ENCODE measurements around the gene SLC37A1.

The SLC37A1 gene

DNA sequence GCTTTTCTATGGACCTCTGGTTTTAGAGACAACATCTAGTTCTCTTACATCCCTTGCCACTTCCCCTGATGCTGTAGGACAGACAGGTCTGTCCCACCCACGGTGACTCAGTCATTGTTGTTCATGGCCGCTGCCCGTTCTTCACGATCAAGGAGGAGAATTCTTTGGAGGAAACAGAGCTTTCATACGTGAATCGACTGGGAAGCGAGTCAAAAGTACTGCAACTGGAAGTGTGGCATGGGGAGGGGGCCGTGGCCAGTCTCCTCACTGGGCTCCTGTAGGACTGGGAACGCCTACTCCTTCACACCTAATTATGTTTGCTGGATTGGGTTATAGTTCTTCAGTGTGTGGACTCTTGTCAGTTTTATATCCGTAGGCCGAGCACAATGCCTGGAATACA is 4.4 kb upstream of the SLC37A1 start:
- no peak for DNase-seq

DNA sequence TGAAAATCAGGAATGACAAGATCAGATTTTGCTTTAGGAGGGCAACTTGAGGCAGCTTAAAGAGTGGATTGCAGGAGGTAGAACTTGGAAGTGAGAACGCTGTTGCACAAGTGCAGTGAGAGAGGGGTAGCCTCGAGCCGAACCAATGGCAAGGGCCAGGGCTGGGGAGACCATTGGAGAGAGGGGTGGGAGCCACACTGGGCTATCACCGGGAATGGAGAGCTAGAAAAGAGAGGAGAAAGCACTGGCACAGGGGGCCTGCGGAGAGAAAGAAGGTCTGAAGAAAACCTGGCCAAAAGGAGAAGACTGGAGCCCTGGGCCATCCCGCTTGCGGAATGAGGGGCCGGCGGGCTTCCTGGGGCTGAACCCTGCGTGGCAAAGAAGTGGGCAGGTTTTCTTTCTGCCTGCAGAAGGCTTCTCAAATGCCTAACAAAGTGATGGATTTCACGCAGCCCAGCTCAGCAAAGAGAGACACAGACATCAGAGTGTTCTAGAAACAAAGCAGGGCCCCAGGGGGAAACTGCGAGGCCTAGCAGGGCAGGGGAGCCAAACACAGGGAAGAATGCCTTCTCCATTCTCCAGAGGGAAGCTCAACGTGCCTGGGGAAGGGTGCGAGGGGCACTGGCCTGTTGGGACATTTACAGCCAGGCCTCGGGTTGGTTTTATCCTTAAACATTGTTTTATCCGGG is 1.2 kb upstream of the SLC37A1 start:
- DNase-seq, result no peak

DNA sequence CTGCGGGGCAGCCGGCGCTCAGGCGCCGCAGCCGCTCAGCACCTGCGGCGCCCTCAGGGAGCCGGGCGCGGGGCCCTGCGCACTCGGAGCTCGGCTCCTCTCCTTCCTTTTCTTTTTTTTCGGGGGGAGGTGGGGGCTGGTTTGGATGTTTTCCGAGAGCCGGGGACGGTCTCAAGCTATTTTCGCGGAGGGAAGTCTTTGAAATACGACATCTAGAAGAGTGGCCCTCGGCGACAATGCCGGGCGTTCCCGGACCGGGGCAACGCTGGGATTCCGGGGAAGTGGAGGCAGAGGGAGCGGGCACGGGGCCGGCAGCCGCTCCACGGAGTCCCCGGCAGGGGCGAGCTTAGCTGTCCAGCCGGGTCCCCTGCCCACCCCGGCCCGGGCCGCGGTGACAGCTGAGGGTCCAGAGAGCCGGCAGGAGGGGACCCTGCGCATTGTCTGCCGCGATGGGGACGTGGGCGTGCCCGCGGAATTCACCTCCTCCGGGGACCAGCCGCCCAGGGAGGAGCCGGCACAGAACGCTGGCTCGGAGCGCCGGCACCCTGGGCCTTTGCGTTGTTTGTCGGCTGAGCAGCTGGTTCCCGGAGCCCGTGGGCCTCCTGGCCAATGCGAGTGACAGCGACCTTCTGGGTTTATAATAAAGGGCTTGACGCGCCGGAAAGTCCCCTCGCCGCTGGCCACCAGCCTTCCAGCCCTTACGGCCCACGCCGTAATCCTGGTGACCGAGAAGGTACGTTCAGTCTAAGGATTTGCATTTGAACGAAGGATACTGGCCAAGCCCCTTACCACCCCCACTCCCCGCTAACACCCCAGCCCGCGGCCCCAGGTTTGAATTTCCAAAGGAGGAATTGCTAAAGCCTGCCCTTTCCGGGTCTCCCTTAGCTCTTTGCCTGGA is 582 bp downstream of the SLC37A1 start:
- no peak for DNase-seq

DNA sequence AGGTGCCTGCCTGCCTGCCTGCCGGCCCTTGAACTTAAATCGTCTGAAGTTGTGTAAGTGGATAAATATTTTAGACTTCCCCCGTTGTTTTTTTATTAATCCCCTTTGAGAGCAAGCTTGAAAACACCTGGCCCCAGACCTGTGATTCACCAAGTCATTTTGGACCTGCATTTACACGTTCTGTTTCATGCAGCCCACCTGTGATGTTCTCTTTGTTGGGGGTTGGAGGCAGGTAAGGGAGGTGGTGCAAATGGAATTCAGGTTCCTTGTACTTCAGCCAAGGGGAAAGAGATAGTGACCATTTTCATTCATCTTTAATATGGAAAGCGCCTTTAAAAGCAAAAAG is 1.2 kb downstream of the SLC37A1 start:
- DNase-seq, result no peak

DNA sequence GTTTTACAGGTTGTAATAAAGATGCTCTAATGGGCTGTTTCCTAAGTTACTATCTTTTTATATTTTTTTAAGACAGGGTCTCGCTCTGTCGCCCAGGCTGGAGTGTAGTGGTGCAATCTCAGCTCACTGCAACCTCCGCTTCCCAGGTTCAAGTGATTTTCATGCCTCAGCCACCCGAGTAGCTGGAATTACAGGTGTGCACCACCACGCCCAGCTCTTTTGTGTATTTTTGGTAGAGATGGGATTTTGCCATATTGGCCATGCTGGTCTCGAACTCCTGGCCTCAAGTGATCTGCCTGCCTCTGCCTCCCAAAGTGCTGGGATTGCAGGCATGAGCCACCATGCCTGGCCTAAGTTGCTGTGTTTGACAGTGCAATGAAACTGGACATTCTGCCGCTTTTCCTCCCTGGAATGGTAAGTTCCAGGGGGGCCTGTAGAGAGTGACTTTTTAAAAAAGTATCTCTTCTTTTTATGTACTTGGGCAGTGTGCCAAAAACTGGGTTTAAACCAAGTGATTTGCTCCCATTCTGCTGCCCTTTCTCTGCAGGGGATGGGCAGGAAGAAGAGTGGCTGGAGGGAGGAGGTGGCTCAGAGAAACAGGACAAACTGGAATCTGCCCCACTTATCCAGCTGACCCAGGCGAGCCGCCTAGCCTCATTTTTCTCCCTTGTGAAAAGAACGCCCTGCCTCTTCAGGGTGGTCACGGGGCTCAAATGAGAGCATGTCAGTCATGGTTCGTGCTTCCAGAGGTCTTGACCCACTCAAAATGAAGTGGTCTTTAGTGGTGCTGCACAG is 2.3 kb downstream of the SLC37A1 start:
- DNase-seq, result no peak

DNA sequence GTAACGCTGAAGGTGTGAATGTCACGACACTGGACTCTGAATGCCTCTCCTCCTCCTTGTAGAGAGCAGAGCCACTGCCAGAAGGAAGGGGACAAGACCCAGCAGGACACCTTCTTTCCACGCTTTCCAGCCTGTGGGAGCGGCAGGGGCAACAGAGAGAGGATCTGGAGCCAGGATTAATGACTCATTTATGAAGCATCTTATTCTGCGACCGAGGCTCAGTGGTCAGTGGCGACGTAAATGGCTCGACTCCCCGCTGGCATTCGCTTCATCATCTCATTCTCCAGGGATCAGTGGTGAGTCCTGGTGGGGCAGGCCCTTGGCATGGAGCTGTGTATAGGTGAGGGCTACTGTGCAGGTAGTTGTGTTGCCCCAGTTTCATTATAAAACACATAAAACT is 4.6 kb downstream of the SLC37A1 start:
- no peak for DNase-seq

DNA sequence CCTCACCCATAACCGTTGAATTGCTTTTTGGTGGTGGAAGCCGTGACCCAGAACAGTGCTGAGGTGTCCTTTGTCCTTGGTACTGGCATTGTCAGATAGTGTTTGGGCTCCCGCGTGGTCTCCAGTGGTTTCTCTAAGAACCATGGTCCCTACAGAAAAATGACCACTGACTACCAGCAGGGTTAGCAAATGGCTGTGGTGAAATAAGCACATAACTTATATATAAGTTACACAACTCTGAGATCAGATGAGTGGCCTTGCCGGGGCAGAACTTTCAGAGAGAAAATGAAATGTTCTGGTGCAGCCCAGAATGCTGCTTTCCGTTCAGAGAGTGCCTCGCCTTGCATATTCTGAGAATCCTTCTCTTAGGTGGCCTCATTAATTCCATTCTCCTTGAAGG is 5.0 kb downstream of the SLC37A1 start:
- DNase-seq, result no peak

DNA sequence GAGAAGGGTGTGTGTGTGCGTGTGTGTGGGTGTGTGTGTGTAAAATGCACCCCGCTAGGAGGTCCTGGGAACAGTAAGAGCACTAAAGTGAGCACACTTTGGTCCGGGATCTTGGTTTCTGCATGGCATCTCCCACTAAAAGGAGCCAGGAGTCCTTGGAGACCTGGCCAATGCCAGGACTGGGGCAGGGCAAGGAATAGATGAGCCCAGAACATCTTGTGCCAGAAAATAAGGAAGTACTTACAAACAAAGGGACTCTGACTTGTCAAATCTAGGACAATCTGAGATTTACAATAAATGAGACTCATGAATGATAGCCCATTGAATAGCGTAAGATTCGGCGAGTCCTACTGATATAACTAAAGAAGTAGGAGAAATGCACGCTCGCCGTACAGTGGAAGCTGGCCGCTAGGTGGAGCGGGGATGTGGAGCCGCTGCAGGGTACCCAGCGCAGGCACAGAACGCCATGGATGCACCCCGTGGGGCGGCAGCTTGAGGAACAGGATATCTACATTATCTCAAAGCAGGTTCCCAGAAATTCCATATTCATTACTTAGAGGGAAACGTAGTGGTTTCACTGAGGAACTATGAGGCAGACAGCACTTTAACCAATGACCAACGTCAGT is 7.1 kb downstream of the SLC37A1 start:
- no peak for DNase-seq

DNA sequence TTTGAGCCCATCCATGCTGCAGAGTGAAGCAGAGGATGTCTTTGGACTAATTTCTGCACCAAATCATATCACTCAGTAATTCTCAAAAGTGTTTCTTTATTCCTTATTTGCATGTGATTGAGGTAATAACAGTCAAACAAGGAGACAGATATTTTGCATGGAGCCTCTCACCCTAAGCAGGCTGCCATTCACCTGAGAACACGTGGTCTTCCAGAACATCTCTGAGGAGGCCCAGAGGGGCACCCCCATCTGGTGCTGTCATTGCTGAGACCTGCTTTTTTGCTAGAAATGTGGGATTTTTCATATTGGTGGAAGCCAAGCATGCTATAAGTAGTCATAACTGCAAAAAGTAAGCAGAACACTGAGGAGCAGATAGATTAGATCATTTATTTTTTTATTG is 7.7 kb downstream of the SLC37A1 start:
- DNase-seq, result no peak

DNA sequence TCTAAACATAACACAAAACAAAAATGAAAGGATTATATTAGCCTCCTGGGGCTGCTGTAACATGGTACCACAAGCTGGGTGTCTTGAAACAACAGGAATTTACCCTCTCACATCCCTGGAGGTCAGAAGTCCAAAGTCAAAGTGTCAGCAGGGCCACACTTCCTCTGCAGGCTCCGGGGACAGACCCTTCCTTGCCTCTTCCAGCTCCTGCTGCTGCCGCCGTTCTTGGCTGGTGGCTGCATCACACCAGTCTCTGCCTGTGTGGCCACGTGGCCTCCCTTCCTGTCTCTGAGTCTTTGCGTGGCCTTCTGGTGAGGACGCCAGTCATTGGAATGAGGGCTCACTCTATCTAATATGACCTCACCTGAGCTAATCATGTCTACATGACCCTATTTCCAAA is 8.2 kb downstream of the SLC37A1 start:
- DNase-seq, result no peak

DNA sequence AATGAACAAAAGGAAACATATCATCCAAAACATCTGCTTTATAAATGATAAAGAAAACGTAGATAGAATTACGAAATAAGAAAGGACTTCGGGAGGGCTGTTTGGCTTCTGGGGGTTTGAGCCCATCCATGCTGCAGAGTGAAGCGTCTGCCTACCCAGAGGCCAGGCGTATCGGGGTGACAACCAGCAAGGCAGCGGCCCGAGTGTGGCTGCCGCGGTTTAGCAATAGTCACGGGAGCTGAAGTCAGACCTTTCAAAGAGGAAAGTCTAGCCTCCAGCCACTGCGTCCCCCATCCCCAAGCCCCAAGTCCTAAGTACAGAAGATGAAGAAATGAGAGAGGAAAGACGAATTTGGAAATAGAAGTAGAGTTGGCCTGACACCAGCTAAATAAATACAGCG is 8.6 kb downstream of the SLC37A1 start:
- DNase-seq, result no peak

DNA sequence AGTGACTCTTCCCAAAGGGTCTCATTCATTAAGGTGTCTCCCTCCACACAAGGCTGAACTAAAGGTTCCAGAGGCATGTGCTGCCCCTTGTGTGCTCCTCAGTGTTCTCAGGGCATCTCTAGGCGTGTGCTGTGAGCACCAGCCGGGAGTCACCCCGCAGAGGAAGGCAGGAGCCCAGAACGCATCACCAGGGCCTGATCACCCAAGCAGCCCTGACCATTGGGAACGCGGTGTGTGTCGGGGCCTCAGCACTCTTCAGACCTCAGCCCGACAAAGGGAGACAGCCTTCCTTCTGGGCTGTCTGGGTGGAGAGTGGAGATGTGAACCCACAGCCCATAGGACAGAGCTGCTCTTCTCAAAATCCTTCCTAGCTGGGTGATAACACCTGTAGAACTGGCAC is 9.1 kb downstream of the SLC37A1 start:
- no peak for DNase-seq

DNA sequence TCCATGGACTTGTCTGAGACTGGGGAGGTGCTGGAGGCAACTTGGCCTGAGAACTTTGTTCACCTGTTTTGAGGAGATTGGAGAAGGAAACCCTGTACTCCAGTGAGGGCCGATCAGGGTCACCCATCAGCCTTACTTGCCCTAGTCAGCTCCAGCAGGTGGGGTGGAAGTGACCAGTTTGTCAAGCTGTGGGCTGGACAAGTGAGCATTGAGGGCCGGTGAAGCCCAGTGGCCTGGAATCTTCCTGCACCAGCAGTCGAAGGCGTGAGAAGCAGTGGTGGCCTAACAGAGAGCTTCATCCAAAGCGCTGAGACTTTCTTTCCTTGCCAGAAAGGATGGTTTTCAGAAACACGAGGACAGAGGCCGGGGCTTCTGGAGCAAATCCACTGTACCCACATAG is 9.6 kb downstream of the SLC37A1 start:
- no peak for DNase-seq

DNA sequence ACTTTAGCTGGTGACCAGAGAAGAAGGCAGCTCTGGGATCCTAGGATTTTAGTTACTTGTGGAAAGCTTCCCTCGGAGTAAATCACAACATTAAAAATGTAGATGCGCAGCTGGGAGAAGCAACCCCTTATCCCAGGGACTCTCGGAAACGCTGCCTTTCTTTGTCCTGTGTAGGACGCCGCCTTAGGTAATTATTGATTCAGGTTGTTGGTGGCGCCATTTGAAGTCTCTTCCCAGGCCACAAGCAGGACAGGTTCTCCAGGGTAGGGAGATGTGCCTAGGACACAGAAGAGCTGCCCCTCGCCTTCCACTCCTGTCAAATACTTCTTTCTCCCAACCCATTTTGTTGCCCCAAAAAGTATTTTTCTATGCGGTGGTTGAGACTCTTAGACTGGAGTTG is 10.3 kb downstream of the SLC37A1 start:
- DNase-seq, result no peak

DNA sequence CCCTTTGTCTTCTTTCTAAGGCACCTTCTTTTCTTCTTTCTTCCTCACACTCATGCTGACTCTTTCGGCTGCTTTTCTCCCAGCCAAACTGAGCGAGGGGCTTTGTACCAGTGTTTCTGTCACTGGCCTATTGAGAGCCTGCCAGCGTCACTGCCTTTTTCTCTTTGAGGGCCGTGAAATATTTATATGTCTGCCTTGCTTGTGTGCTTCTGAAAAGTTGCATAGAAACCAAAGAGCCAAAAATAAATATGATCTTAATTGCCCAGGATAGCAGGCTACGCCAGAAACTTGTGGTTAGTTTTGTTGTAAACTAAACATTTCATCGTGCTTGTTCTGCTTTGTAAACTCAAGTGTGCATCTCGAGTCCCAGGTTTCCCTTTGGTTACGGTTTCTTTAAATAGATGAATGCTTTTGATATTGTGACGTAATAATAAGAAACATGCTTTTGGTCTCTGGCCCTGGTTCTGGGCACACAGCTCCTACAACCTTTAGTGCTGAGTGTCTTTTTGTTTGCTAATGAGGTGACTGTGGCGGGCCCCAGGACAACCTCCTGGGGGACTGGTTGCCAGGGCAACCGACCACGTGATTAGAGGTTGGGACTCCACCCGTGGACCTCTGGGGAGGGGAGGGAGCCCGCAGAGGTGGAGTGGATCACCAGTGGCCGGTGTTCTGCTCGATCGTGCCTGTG is 10.8 kb downstream of the SLC37A1 start:
- DNase-seq, result peak; percentile 58

DNA sequence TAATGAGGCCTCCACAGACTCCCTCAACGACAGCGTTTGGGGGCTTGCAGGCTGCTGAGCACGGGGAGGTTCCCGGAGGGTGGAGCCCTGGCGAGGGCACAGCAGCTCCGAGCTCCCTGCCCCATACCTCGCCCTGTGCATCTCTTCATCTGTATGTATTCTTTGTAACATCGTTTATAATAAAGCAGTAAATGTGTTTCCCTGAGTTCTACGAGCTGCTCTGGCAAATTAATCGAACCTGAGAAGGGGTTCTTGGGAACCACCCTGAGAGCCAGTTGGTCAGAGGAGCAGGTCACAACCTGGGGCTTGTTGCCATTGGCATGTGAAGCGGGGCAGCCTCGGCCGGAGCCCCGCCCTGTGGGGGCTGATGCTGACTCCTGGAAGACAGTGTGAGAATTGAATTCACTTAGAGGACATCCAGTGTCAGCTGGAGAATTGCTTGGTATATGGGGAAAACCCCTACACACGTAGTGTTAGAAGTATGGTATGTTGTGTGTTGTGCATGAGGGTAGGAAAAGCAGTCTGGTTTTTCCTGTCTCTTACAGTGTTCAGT is 11.5 kb downstream of the SLC37A1 start:
- no peak for DNase-seq

DNA sequence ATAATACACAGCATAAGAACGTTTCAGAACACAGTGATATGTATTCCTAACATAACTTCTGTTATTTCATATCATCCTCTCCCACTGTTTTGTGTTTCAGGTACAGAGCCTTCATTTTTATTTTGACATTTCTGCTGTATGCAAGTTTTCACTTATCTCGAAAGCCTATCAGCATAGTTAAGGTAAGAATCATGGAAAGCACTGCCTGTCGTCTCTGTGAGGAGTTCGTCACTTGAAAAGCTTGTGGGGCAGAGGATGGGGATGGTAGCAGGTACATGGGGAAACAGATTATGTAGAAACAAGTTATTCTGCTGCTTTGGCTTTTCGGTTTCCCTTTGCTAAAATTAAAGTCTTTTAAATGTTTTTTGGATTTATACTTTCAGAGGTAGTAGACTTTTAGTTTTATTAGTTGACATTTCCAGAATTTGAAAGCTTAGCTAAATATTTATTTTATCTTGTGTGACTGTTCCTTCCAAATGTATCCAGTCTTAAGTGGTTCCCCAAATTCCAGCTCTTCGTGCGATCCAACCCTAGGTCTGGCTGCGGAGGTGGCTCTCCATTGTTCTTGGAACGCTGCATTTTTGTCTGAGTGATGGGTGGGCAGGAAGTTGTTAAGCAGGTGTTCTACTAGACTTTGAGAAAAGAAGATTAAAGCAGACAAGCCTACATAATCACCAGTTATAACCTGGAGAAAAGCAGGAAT is 12.2 kb downstream of the SLC37A1 start:
- DNase-seq, result no peak

DNA sequence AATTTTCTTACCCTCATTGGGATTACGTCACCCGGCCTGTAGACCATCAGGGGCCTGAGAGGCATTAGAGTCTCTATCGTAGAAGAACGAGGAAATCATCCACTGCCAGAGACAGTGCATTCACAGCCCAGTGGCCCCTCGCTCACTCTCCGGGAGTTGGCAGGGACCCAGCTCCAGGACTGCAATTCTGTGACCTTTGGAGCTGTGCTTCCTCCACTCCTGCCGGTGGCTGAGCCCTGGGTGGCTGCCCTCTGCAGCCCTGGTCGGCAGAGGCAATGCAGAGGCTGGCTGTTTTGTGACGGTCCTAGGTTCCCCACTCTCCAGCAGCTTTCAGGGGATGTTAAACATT is 12.7 kb downstream of the SLC37A1 start:
- DNase-seq, result no peak

DNA sequence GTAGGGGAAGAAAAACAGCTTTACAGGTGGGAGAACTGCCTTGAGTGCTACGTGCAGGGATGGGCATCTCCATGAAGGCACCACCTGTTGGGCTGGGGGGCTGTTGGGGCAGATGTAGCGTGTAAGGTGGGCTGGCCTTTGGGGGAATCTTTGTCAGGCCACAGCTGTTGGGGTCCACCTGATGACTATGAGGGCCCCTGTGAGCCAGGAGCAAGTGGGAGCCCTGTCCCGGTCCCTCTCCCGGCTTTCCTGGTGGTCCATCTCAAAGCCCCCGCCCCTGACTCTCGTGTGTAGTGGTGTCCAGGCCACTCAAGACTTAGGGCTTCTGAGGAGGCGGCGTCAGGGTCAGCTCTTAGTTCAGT is 13.5 kb downstream of the SLC37A1 start:
- no peak for DNase-seq

DNA sequence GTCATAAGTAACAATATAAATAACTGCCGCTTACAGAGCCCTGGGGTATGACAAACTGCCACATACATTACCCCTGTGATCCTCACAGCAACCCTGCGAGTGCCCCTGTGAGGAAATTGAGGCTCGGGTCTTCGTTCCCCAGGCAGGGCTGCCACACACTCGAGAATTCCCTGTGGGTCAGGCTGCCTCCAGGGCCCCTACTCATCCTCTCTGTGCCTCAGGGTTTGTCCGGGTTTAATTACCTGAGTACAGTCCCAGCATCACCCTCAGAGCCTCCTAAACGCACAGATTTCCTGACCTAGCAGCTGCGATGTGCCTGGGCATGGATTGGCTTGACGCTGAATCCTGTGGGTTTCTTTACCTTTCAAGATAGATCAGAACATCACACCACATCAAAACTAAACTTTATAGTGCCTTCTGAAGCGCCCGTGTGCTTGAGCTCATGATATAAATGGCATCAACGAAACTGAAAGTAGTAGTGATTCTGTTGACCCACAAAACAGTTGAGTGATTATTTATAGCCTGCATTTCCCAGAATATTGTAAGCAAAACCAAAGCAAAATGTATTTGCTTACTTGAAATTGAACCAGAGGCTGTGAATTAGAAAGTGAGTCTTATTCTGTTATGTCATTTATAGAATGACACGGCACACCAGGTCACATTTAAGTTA is 14.0 kb downstream of the SLC37A1 start:
- DNase-seq, result no peak

DNA sequence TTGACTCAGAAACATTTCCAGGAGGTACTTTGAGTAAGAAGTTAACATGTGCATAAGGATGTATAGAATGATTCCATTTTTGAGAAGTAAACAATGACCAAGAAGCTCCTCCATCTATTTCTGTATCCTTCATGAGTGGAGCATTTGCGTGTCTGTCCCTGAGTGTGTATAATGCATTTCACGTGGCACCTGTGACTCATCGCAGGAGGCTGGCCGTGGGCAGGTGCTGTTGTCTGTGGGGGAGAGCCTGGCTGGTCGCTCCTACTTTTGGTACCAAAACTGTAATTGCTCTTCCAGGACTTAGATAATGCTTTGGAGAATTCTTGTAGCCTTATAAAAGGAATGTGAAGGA is 16.5 kb downstream of the SLC37A1 start:
- no peak for DNase-seq

DNA sequence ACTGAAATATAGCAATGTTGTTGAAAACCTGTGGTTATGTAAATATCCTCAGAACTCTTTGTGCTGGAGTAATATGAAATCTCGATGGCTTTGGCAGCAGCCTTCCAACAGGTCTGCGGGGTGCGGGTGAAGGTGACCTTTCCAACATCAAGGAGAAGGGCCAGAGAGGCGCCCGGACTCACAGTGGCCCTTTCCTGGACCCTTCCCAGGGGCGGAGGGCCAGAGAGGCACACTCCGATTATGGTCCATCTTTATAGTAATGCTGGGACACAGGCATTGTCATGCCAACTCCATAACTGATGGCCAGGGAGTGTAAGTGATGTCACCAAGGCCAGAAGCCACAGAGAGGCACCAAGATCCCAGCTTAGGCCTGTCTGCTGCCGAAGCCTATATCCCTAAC is 18.1 kb downstream of the SLC37A1 start:
- DNase-seq, result no peak
